H9 (cell line): Measurements from ENCODE around the gene ADPRH. TPM values are rescaled to one million over a fixed set of nuclear protein-coding genes. Genes with fewer than 3 reads are reported as not detected.

ENCODE experiments used
- DNase-seq: peaks from one replicate; pipeline ENCODE4 v3.0.0-alpha.2; 2017
- H2AFZ ChIP-seq: one replicate; pipeline ENCODE4 v1.6.1; 2013; ENCODE audit warnings: mild to moderate bottlenecking, low read length, control low read depth, moderate library complexity
- H2AK5ac ChIP-seq: 2 replicates; pipeline ENCODE4 v1.6.1; 2013; ENCODE audit warnings: low read length, control low read depth, mixed read lengths; ENCODE audit not compliant: insufficient read length
- H2BK120ac ChIP-seq: one replicate; pipeline ENCODE4 v1.6.1; 2013; ENCODE audit warnings: low read depth, mild to moderate bottlenecking, low read length, control low read depth, inconsistent platforms; ENCODE audit not compliant: poor library complexity, severe bottlenecking
- H2BK12ac ChIP-seq: 2 replicates; pipeline ENCODE4 v1.6.1; 2013; ENCODE audit warnings: low read length, control low read depth, mixed read lengths, low read depth; ENCODE audit not compliant: insufficient read length
- H2BK15ac ChIP-seq: 2 replicates; pipeline ENCODE4 v1.6.1; 2013; ENCODE audit warnings: low read depth, low read length, control low read depth
- H2BK20ac ChIP-seq: one replicate; pipeline ENCODE4 v1.6.1; 2013; ENCODE audit warnings: low read depth, mild to moderate bottlenecking, low read length, control low read depth, inconsistent platforms; ENCODE audit not compliant: poor library complexity, severe bottlenecking
- H2BK5ac ChIP-seq: 2 replicates; pipeline ENCODE4 v1.6.1; 2013; ENCODE audit warnings: low read length, control low read depth, mixed read lengths; ENCODE audit not compliant: insufficient read length
- H3K14ac ChIP-seq: 2 replicates; pipeline ENCODE4 v1.6.1; 2013; ENCODE audit warnings: low read length, control low read depth; ENCODE audit not compliant: insufficient read depth
- H3K18ac ChIP-seq: 2 replicates; pipeline ENCODE4 v1.6.1; 2013; ENCODE audit warnings: low read depth, mild to moderate bottlenecking, mixed read lengths, low read length, control low read depth; ENCODE audit not compliant: insufficient read length
- H3K23ac ChIP-seq: 2 replicates; pipeline ENCODE4 v1.6.1; 2013; ENCODE audit warnings: low read length, control low read depth, mixed read lengths, low read depth; ENCODE audit not compliant: insufficient read length
- H3K23me2 ChIP-seq: 2 replicates; pipeline ENCODE4 v1.6.1; 2013; ENCODE audit warnings: low read depth, mild to moderate bottlenecking, mixed read lengths, low read length, control low read depth; ENCODE audit not compliant: insufficient read length, poor library complexity, severe bottlenecking
- H3K27ac ChIP-seq: 2 replicates; pipeline ENCODE4 v1.5.1; 2013; ENCODE audit warnings: low read length, control low read depth, mixed read lengths, low read depth; ENCODE audit not compliant: insufficient read length
- H3K27me3 ChIP-seq: 2 replicates; pipeline ENCODE4 v1.6.1; 2013; ENCODE audit warnings: low read length, control low read depth, inconsistent platforms; ENCODE audit not compliant: insufficient read depth
- H3K4ac ChIP-seq: 2 replicates; pipeline ENCODE4 v1.6.1; 2013; ENCODE audit warnings: low read depth, mild to moderate bottlenecking, control low read depth, inconsistent platforms, low read length, moderate library complexity
- H3K4me1 ChIP-seq: 2 replicates; pipeline ENCODE4 v1.6.1; 2013; ENCODE audit warnings: low read length, control low read depth, inconsistent platforms; ENCODE audit not compliant: insufficient read depth
- H3K4me2 ChIP-seq: 2 replicates; pipeline ENCODE4 v1.6.1; 2013; ENCODE audit warnings: low read length, control low read depth, mixed read lengths; ENCODE audit not compliant: insufficient read length, insufficient read depth
- H3K56ac ChIP-seq: 2 replicates; pipeline ENCODE4 v1.6.1; 2013; ENCODE audit warnings: low read depth, mild to moderate bottlenecking, mixed read lengths, low read length, control low read depth; ENCODE audit not compliant: insufficient read length
- H3K79me1 ChIP-seq: 2 replicates; pipeline ENCODE4 v1.6.1; 2013; ENCODE audit warnings: low read depth, mild to moderate bottlenecking, moderate library complexity, low read length, control low read depth, inconsistent platforms; ENCODE audit not compliant: insufficient read depth, poor library complexity, severe bottlenecking
- H3K79me2 ChIP-seq: 2 replicates; pipeline ENCODE4 v1.6.1; 2013; ENCODE audit warnings: low read length, control low read depth, inconsistent platforms; ENCODE audit not compliant: insufficient read depth
- H3K9ac ChIP-seq: 2 replicates; pipeline ENCODE4 v1.6.1; 2013; ENCODE audit warnings: low read length, control low read depth, mixed read lengths; ENCODE audit not compliant: insufficient read length; ENCODE audit errors: extremely low read depth
- H3K9me3 ChIP-seq: one replicate; pipeline ENCODE4 v1.6.1; 2013; ENCODE audit warnings: low read depth, low read length, inconsistent platforms; ENCODE audit not compliant: control insufficient read depth
- H3T11ph ChIP-seq: one replicate; pipeline ENCODE4 v1.6.1; 2013; ENCODE audit warnings: mild to moderate bottlenecking, low read length, control low read depth, inconsistent platforms
- H4K20me1 ChIP-seq: one replicate; pipeline ENCODE4 v1.6.1; 2013; ENCODE audit not compliant: control insufficient read depth, insufficient read length, insufficient read depth
- H4K5ac ChIP-seq: 2 replicates; pipeline ENCODE4 v1.6.1; 2013; ENCODE audit warnings: low read depth, mild to moderate bottlenecking, mixed read lengths, low read length, control low read depth; ENCODE audit not compliant: insufficient read length
- H4K8ac ChIP-seq: replicated peaks from 2 replicates; pipeline ENCODE4 v1.6.1; 2013; ENCODE audit warnings: low read length, control low read depth, mixed read lengths, low read depth; ENCODE audit not compliant: insufficient read length
- H4K91ac ChIP-seq: 2 replicates; pipeline ENCODE4 v1.6.1; 2013; ENCODE audit warnings: low read depth, mild to moderate bottlenecking, moderate library complexity, mixed read lengths, low read length, control low read depth; ENCODE audit not compliant: insufficient read length
- H3K27ac Mint-ChIP-seq, 3 experiments: 2 replicates in 2 of 3; 3 replicates in 1 of 3; pipeline ENCODE4 v1.8.0; 2020 to 2021; ENCODE audit warnings: mixed read lengths in 3 of 3, mild to moderate bottlenecking in 1 of 3, moderate library complexity in 1 of 3
- H3K27me3 Mint-ChIP-seq: 2 replicates; pipeline ENCODE4 v1.8.0; 2021; ENCODE audit warnings: low read depth, mild to moderate bottlenecking, moderate library complexity, mixed read lengths
- H3K36me3 Mint-ChIP-seq, 3 experiments: 2 replicates in 2 of 3; 3 replicates in 1 of 3; pipeline ENCODE4 v1.8.0; 2020 to 2021; ENCODE audit warnings: low read depth in 3 of 3, mixed read lengths in 3 of 3; ENCODE audit not compliant: insufficient read depth in 1 of 3
- H3K4me1 Mint-ChIP-seq, 2 experiments: 2 replicates each; pipeline ENCODE4 v1.8.0; 2020; ENCODE audit warnings: mixed read lengths in 2 of 2
- H3K4me3 Mint-ChIP-seq, 2 experiments: 2 replicates in 1 of 2; 3 replicates in 1 of 2; pipeline ENCODE4 v1.8.0; 2020 to 2021; ENCODE audit warnings: mild to moderate bottlenecking in 2 of 2, mixed read lengths in 2 of 2, moderate library complexity in 1 of 2
- H3K9me3 Mint-ChIP-seq, 2 experiments: 2 replicates in 1 of 2; 3 replicates in 1 of 2; pipeline ENCODE4 v1.8.0; 2020; ENCODE audit warnings: mild to moderate bottlenecking in 2 of 2, mixed read lengths in 2 of 2, moderate library complexity in 1 of 2
- CTCF ChIP-seq: fragments of 200-600 bp; sonication (generic); conservative IDR thresholded peaks from 3 replicates; pipeline ENCODE4 v1.8.0; 2021; ENCODE audit warnings: antibody characterized with exemption, mild to moderate bottlenecking
- WGBS: extraction: QIAGEN DNeasy Blood & Tissue Kit; methylation state at CpG from one replicate; pipeline ENCODE4 v1.1.7; 2013; ENCODE audit warnings: missing lambda C conversion rate, low lambda C conversion rate, mixed read lengths; ENCODE audit not compliant: insufficient read length; ENCODE audit errors: extremely low coverage; 5-methylcytosine and 5-hydroxymethylcytosine counted together
- total RNA-seq: library from RNA; stranded (reverse); gene quantifications from 2 replicates; pipeline ENCODE4 v1.2.1, GENCODE V29; 2021

The ADPRH gene
- total RNA-seq, 1 experiment from 2014 or later: 3.1 TPM

DNA sequence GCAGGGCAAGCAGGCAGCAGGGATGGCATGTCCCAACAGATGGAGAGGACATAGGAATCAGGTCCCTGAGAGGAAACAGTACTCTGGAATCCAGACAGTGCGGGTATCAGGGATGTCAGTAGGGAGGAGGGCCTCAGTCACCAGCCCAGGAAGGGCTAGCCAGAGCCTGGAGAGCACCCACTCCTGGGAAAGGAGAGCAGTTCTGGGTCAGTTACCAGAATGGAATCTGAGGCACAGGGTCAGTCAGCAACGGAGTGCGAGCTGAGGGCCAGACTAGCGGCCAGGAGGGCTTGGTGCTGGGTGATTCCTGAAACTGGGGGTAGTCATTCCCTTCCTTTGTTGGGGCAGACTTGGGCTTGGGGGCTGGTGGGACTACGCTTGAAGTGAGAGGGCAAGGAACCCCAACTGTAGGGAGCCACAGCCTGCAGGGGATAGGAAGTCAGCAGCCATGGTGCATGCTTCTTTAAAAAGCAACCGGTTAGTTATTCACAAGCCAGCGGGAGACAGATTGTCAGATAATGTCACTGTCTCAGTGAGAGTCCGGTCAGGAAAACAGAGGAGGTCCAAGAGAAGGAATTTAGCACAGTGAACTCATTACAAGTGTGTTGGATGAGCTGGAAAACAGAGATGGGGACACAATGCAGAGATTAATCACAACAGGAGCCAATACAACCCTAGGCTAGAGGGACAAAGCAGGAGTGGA is 46.3 kb downstream of the ADPRH start:
- H3K4me3 Mint-ChIP-seq: no peak overlapping the region

More for the DNA sequence above, 46.3 kb downstream of the ADPRH start:
- Histone ChIP-seq H3K23ac (no peak overlapping the region), H2BK12ac (no peak overlapping the region), H3T11ph (no peak overlapping the region), H3K56ac (no peak overlapping the region), H3K14ac (no peak overlapping the region), H4K91ac (no peak overlapping the region), H4K5ac (no peak overlapping the region), H3K23me2 (no peaks in the 10 kb centered on the region), H3K79me2 (no peaks in the 10 kb centered on the region), H4K20me1 (no peaks in the 10 kb centered on the region), H2AFZ (no peak overlapping the region), H3K9ac (no peak overlapping the region), H3K4me2 (no peak overlapping the region), H4K8ac (no peak overlapping the region), H3K4ac (no peak overlapping the region), H3K79me1 (no peaks in the 10 kb centered on the region), H3K27ac (no peak overlapping the region), H3K27me3 (no peaks in the 10 kb centered on the region; the same call in 1 of the 2 replicates), H2BK5ac (no peak overlapping the region), H2AK5ac (no peak overlapping the region), H3K9me3 (no peaks in the 10 kb centered on the region), H3K4me1 (no peaks in the 10 kb centered on the region), H3K18ac (no peak overlapping the region), H2BK15ac (no peak overlapping the region), H2BK120ac (no peak overlapping the region), H2BK20ac (no peak overlapping the region)
- no peak for DNase-seq
- H3K27ac Mint-ChIP-seq: no peak overlapping the region
- H3K36me3 Mint-ChIP-seq: no peaks in the 10 kb centered on the region
- H3K4me1 Mint-ChIP-seq: peaks cover 18 to 21% of the 10 kb centered on the region in 2 experiments
- TF ChIP-seq CTCF: no peak
- H3K9me3 Mint-ChIP-seq: no peaks in the 10 kb centered on the region; a peak in 1 of 5 replicates
- WGBS: no CpG with 5 or more reads among the region's 8 CpGs
- peaks cover 4% of the 10 kb centered on the region for H3K27me3 Mint-ChIP-seq
